Stimulated activated naive CD8-positive, alpha-beta T cell treated with anti-CD3 and anti-CD28 coated beads, Interleukin-15, Interleukin-2, amounts not matched to agents 100 ng/mL and 50 ng/mL, for 24 hours (primary cell): Measurements from ENCODE around the gene SDR39U1.

Experiments
- H3K27ac Mint-ChIP-seq: one replicate; pipeline ENCODE4 v1.8.0; 2021; ENCODE audit warnings: mild to moderate bottlenecking, mixed read lengths
- H3K27me3 Mint-ChIP-seq: one replicate; pipeline ENCODE4 v1.8.0; 2021; ENCODE audit warnings: mixed read lengths
- H3K36me3 Mint-ChIP-seq: one replicate; pipeline ENCODE4 v1.8.0; 2021; ENCODE audit warnings: low read depth, mixed read lengths
- H3K4me1 Mint-ChIP-seq: one replicate; pipeline ENCODE4 v1.8.0; 2021; ENCODE audit warnings: low read depth, mixed read lengths
- H3K4me3 Mint-ChIP-seq: one replicate; pipeline ENCODE4 v1.8.0; 2021; ENCODE audit warnings: mild to moderate bottlenecking, mixed read lengths
- H3K9me3 Mint-ChIP-seq: one replicate; pipeline ENCODE4 v1.8.0; 2021; ENCODE audit warnings: mixed read lengths

The SDR39U1 gene

DNA sequence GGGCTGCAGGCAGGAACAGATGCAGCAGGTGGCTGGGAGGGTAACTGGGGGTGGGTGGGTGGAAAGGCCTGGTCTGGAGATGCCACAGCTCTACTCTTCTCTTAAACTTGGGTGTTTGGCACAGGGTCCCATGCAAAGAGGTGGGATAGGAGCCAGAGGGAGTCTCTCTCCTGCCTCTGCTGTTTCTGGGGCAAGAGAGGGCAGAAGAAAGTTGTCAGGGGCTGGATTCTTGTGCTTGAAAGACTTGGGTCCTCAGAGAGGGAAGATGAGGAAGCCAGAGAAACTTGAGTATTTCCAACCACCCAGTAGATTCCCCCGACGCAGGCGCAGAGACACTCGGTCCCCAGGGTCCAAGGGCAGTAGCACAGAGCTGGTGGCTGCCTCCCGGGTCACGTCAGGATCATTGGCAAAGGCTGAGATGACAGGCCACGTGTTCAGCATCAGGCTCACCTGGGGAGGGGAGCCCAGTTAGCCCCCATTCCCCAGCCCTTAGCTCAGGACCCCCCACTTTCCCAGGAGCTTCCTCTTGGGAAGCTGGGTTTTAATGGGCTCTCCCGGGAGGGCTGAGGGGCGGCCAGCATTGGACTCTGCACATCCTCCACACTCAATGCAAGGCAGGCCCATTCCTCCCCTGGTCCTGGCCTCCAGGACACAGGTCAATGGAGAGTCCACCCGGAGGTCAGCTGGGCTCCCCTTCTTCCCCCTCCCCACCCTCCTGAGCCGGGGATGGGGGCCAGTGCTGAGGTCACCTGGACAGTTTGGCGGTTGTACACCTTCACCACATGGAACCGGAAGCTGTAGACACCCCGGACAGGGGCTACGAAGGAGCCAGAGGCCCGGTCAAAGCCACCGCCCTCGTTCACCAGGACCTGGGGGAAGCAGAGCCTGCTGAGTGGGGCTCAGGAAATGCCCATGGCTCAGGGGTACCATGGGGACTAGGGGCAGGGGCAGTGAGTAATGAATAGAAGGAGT lies 14.8 kb downstream of the SDR39U1 start:
- Mint-ChIP-seq H3K4me1 (peaks cover 41% of the 10 kb centered on the region), H3K9me3 (no peaks in the 10 kb centered on the region), H3K4me3 (no peak overlapping the region), H3K27ac (peak overlapping the region; percentile 62), H3K36me3 (peaks cover 9% of the 10 kb centered on the region), H3K27me3 (no peaks in the 10 kb centered on the region)

DNA sequence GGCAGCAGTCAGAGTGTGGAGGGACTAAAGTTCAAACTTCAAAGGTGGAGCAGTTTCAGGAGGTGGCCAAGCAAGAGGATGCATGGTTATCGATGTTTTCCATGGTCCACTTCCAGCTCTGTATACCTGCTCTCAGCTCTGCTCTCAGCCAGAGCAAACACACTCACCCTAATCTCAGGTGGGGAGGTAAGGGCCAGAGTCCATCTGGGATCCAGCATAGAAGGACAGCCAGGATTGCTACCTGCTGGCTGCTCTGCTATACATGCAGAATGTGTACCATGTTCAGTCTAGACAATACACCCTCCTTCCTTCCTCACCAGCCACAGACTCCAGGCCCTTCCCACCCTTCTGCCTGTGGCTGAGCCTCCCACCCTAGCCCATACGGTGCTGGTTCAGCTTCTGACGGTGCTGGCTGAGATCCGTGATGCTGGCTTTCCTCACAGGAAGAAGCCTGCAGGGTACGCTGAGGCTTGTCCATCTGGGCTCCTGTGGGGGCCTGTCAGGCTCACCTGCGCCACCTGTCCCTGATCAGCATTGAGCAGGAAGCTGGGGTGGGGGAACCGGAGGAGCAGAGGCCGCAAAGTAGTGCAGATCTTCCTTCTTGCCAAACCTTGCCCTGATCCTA lies 15.6 kb downstream of the SDR39U1 start:
- peaks cover 7% of the 10 kb centered on the region for H3K36me3 Mint-ChIP-seq
- H3K9me3 Mint-ChIP-seq, result no peaks in the 10 kb centered on the region
- peaks cover 40% of the 10 kb centered on the region for H3K4me1 Mint-ChIP-seq
- H3K27me3 Mint-ChIP-seq, result no peaks in the 10 kb centered on the region
- no peak overlapping the region for H3K27ac Mint-ChIP-seq
- H3K4me3 Mint-ChIP-seq, result no peak overlapping the region

DNA sequence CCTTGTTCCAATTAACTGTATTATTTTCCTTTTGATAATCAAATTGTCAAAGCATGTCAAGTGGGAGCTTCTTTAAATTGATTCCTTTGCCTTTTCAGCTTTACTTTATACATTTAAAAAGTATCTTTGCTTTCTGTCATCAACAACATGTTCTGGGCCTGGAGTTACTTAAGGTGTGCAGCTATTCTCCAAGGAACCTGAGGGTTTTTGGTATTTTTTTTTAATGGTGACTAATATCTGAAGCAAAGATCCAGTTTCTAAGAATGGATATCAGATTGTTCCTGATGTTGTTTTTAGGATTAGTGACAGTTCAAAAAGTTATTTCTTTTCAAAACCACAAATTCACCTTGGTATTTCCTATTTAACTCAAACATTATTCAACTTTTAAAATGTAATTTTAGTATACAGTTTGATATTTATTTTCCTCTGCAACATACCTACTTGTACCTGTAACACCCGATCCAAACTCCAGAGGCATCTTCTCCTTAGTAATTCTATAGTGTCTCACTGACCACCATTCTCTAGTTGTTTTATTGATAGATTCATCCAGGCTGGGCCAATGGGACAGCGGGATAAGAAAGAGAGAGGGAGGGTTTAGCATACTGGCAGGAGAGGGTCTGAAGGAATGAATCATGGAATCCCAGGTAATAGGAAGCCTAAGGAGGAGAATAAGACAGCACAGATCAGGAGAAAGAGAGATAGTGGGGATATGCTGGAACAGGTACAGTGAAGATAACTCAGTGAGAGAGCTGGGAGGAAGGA lies 16.2 kb downstream of the SDR39U1 start:
- Mint-ChIP-seq H3K4me1 (peaks cover 33% of the 10 kb centered on the region), H3K27me3 (no peaks in the 10 kb centered on the region), H3K9me3 (no peaks in the 10 kb centered on the region), H3K36me3 (peaks cover under 1% of the 10 kb centered on the region), H3K27ac (no peak overlapping the region), H3K4me3 (no peak overlapping the region)

DNA sequence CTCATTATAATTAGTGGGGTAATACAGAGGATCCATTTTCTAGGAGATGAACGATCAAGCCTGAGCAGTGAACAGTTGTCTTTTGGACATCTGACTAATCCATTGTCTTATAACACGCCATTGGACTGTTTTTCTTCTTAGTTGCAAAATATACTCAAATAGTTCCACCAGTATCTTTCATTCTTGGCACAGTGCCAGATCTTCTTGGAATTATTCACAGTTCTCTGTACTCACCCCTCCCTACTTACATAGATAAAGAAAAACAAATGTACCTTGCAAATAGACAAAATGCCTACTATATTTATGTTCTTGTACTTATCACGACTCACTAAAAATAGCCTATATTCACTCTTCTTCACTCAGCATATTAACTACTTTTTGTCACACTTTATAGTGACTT lies 16.9 kb downstream of the SDR39U1 start:
- H3K9me3 Mint-ChIP-seq, result no peaks in the 10 kb centered on the region
- H3K36me3 Mint-ChIP-seq, result no peaks in the 10 kb centered on the region
- no peaks in the 10 kb centered on the region for H3K27me3 Mint-ChIP-seq
- no peak overlapping the region for H3K4me3 Mint-ChIP-seq
- H3K27ac Mint-ChIP-seq, result peak overlapping the region; percentile 19
- H3K4me1 Mint-ChIP-seq, result peaks cover 28% of the 10 kb centered on the region

DNA sequence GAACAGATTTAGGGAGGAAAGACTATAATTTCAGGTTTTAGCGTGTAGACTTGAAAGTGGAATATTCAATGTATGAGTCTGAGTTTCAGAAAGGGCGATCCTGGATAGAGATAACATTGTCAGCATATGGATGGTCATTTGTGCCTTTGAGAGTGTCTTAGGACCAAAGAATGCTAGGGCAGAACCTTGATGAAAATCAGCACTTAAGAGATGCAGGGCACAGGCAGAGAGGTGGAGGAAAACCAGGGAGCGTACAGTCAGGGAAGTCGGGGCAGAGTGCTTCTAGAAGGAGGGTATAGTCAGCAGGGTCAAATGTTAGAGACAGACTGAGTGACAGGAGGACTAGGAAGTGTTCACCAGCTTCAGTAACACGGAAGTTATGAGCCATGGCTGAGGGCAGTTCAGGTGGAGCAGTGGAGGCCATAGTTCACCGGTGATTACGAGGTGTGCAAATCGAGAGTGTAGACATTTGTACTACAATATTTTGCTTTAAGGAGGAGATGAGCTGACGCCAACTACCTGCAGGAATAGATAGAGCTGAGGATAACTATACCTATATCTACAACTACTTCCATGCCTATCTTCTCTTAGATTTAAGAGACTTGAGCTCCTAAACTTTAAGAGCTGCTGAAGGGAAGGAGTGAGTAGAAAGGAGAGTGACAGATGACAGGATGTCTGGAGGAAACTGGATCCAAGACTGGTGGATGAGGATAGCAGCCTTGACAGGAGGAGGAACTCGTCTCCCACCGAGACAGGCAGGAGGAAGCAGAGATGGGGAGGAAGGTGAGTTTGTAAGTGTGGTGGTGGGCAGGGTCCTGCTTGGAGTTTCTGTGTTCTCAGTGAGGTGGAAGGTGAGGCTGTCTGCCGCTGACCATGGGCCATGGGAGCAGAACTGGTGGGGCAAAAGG lies 19.6 kb downstream of the SDR39U1 start:
- Mint-ChIP-seq H3K36me3 (no peaks in the 10 kb centered on the region), H3K27me3 (peaks cover 8% of the 10 kb centered on the region)

DNA sequence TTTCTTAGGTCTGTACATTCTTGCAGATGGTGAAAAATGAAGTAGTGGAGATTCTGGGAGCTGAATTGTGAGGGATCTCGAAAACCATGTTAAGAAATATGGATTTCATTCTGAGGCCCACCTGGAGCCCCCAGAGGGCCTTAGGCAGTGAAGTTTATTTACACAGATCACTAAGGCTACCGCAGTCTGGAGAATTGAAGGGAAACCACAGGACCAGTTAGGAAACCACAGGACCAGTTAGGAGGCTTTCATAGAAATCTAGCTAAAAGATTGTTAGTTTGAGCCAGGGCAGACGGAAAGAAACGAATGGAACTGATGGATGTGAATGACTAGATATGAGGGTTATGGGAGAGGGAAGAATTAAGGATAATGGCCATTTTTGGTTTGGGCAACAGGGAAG lies 20.3 kb downstream of the SDR39U1 start:
- Mint-ChIP-seq H3K4me3 (no peak overlapping the region), H3K4me1 (peaks cover 17% of the 10 kb centered on the region), H3K27me3 (peaks cover 8% of the 10 kb centered on the region), H3K36me3 (no peaks in the 10 kb centered on the region), H3K27ac (no peak overlapping the region), H3K9me3 (no peaks in the 10 kb centered on the region)

More for the DNA sequence above, 19.6 kb downstream of the SDR39U1 start:
- H3K4me3 Mint-ChIP-seq, result no peak overlapping the region
- H3K27ac Mint-ChIP-seq, result no peak overlapping the region
- no peaks in the 10 kb centered on the region for H3K9me3 Mint-ChIP-seq
- H3K4me1 Mint-ChIP-seq, result peaks cover 20% of the 10 kb centered on the region

DNA sequence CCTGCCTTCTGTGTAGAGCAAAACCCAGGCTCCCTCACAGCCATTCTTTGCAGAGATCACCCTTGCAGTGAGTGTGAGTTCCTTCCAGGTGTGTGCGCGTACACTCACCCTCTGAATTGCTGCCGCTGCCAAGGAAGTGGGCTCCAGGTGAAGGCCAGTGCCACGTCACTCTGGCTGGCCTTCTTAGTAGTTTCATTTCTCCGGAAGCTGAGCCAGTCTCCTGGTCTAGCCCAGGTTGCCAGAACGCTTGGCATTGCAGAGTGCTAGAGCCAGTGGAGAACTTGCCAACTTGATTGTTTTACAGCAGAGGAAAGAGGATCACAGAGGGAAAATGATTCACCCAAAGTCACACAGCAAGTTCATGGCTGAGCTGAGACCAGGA lies 24.1 kb downstream of the SDR39U1 start:
- Mint-ChIP-seq H3K4me1 (no peaks in the 10 kb centered on the region), H3K27ac (no peak overlapping the region), H3K36me3 (no peaks in the 10 kb centered on the region), H3K27me3 (peaks cover 8% of the 10 kb centered on the region), H3K4me3 (no peak overlapping the region), H3K9me3 (no peaks in the 10 kb centered on the region)

DNA sequence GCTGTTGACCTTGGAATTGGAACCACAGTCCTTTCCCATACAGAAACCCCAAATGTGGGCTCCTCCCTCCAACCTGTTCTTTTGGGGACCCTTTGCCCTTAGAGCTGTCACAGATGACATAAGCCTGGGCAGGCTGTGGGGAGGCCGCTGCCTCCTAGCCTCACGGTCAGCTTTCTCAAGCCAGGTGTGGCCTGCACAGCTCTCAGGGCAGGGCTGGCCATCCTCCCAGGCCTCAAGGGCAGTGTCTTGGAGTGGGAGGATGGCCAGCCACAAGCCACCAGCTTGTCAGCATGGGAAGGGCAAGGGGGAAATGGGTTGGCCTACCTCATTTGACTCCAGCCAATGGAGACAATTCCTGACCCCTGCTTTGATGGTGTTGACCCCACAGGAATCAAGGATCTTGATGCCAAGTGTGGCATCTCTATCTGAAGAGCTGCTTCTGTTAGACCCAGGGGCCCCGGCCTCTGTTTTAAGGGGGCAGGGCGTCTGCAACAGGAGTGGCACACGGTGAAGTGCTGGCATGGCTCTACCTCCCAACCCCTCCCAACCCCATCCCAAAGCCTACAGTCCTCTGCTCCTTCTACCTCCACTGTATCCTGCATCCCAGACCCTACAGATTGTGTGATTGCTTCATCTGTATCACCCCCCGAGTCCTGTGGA lies 24.6 kb downstream of the SDR39U1 start:
- H3K4me1 Mint-ChIP-seq, result no peaks in the 10 kb centered on the region
- H3K4me3 Mint-ChIP-seq, result no peak overlapping the region
- no peaks in the 10 kb centered on the region for H3K9me3 Mint-ChIP-seq
- H3K36me3 Mint-ChIP-seq, result no peaks in the 10 kb centered on the region
- no peak overlapping the region for H3K27ac Mint-ChIP-seq
- peaks cover 8% of the 10 kb centered on the region for H3K27me3 Mint-ChIP-seq

DNA sequence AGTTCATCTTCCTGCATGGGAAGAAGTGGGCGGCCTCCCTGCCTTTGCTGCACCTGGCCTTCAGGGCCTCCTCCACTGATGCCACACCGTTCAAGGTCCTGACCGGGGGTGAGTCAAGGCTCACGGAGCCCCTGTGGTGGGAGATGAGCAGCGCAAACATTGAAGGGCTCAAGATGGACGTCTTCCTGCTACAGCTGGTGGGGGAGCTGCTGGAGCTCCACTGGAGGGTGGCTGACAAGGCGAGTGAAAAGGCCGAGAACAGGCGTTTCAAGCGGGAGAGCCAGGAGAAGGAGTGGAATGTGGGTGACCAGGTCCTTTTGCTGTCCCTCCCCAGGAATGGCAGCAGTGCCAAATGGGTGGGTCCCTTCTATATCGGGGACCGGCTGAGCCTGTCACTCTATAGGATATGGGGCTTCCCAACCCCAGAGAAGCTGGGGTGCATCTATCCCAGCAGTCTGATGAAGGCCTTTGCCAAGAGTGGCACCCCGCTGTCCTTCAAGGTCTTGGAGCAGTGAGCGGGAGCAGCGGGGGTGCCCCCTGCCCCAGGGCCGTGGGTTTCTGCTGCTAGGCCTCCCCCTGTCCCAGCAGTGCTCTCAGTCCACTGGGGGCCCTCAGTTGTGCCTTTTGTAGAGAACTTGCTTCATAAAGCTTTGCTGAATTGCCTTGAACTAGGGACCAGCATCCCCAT lies 25.5 kb downstream of the SDR39U1 start:
- no peak overlapping the region for H3K4me3 Mint-ChIP-seq
- H3K27ac Mint-ChIP-seq, result no peak overlapping the region
- H3K4me1 Mint-ChIP-seq, result no peaks in the 10 kb centered on the region
- no peaks in the 10 kb centered on the region for H3K36me3 Mint-ChIP-seq
- peaks cover 8% of the 10 kb centered on the region for H3K27me3 Mint-ChIP-seq
- H3K9me3 Mint-ChIP-seq, result no peaks in the 10 kb centered on the region

DNA sequence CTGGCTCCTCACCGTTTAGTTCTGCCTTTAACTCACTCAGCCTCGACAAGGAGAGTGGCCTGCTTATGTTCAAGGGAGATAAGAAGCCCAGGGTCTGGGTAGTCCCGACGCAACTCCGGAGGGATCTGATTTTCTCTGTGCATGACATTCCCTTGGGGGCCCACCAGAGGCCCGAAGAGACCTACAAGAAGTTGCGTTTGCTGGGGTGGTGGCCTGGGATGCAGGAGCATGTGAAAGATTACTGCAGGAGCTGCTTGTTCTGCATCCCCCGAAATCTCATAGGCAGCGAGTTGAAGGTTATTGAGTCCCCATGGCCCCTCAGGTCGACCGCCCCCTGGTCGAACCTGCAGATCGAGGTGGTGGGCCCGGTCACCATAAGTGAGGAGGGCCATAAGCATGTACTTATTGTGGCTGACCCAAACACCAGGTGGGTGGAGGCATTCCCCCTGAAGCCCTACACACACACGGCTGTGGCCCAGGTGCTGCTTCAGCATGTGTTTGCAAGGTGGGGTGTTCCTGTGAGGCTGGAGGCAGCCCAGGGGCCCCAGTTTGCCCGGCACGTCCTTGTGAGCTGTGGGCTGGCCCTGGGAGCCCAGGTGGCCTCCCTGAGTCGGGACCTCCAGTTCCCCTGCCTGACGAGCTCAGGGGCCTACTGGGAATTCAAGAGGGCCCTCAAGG lies 26.2 kb downstream of the SDR39U1 start:
- peaks cover 8% of the 10 kb centered on the region for H3K27me3 Mint-ChIP-seq
- H3K27ac Mint-ChIP-seq, result no peak overlapping the region
- no peaks in the 10 kb centered on the region for H3K9me3 Mint-ChIP-seq
- H3K4me1 Mint-ChIP-seq, result no peaks in the 10 kb centered on the region
- no peaks in the 10 kb centered on the region for H3K36me3 Mint-ChIP-seq
- H3K4me3 Mint-ChIP-seq, result no peak overlapping the region

DNA sequence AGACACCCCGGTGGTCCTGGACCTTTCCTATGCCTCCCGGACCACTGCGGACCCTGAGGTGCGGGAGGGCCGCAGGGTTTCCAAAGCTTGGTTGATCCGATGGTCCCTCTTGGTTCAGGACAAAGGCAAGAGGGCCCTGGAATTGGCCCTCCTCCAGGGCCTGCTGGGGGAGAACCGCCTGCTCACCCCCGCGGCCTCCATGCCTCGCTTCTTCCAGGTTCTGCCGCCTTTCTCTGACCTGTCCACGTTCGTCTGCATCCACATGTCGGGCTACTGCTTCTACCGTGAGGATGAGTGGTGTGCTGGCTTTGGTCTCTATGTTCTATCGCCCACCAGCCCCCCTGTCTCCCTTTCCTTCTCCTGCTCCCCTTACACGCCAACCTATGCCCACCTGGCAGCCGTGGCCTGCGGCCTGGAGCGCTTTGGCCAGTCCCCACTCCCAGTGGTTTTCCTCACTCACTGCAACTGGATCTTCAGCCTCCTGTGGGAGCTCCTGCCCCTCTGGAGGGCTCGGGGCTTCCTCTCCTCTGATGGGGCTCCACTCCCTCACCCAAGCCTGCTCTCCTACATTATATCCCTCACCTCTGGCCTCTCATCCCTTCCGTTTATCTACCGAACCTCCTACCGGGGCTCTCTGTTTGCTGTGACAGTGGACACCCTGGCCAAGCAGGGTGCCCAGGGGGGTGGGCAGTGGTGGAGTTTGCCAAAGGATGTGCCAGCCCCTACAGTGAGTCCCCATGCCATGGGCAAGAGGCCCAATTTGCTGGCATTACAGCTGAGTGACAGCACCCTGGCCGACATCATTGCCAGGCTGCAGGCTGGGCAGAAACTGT lies 26.9 kb downstream of the SDR39U1 start:
- no peaks in the 10 kb centered on the region for H3K9me3 Mint-ChIP-seq
- peaks cover 8% of the 10 kb centered on the region for H3K27me3 Mint-ChIP-seq
- H3K27ac Mint-ChIP-seq, result no peak overlapping the region
- no peak overlapping the region for H3K4me3 Mint-ChIP-seq
- no peaks in the 10 kb centered on the region for H3K4me1 Mint-ChIP-seq
- H3K36me3 Mint-ChIP-seq, result no peaks in the 10 kb centered on the region

DNA sequence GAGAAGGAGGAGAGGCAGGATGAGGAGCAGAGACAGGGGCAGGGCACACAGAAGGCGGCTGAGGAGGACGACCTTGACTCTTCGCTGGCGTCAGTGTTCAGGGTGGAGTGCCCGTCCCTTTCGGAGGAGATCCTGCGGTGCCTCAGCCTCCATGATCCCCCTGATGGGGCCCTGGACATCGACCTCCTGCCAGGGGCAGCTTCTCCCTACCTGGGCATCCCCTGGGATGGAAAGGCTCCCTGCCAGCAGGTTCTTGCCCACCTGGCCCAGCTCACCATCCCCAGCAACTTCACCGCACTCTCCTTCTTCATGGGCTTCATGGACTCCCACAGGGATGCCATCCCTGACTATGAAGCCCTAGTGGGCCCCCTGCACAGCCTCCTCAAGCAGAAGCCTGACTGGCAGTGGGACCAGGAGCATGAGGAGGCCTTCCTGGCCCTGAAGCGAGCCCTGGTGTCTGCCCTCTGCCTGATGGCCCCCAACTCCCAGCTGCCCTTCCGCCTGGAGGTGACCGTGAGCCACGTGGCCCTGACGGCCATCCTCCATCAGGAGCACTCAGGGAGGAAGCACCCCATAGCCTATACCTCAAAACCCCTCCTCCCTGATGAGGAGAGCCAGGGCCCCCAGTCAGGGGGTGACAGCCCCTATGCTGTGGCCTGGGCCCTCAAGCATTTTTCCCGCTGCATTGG lies 27.7 kb downstream of the SDR39U1 start:
- Mint-ChIP-seq H3K27ac (no peak overlapping the region), H3K4me1 (no peaks in the 10 kb centered on the region), H3K27me3 (peaks cover 8% of the 10 kb centered on the region), H3K36me3 (no peaks in the 10 kb centered on the region), H3K4me3 (no peak overlapping the region), H3K9me3 (no peaks in the 10 kb centered on the region)
